ENCODE measurements around the gene NXPH2.

Gene NXPH2

GRCh38 chr2:138818556-138818955 lies 38.4 kb upstream of the NXPH2 start:
- no peaks in the 10 kb centered on the region for H3K9me3 Mint-ChIP-seq
- peaks cover 2% of the 10 kb centered on the region for H3K27me3 Mint-ChIP-seq (ENCODE audit: low read depth, poor library complexity)
- H3K27ac Mint-ChIP-seq: no peak overlapping the region
- H3K4me3 Mint-ChIP-seq: no peak overlapping the region
- DNase-seq: no peak
- peaks cover 3% of the 10 kb centered on the region for H3K4me1 Mint-ChIP-seq
- no peaks in the 10 kb centered on the region for H3K36me3 Mint-ChIP-seq (ENCODE audit: low read depth)
- TF ChIP-seq, protein P1, sequence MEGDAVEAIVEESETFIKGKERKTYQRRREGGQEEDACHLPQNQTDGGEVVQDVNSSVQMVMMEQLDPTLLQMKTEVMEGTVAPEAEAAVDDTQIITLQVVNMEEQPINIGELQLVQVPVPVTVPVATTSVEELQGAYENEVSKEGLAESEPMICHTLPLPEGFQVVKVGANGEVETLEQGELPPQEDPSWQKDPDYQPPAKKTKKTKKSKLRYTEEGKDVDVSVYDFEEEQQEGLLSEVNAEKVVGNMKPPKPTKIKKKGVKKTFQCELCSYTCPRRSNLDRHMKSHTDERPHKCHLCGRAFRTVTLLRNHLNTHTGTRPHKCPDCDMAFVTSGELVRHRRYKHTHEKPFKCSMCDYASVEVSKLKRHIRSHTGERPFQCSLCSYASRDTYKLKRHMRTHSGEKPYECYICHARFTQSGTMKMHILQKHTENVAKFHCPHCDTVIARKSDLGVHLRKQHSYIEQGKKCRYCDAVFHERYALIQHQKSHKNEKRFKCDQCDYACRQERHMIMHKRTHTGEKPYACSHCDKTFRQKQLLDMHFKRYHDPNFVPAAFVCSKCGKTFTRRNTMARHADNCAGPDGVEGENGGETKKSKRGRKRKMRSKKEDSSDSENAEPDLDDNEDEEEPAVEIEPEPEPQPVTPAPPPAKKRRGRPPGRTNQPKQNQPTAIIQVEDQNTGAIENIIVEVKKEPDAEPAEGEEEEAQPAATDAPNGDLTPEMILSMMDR (IDR thresholded peaks at IDR 0.05): no peak

GRCh38 chr2:138814123-138814898 lies 34.1 kb upstream of the NXPH2 start:
- no peak overlapping the region for H3K4me3 Mint-ChIP-seq
- TF ChIP-seq, protein P1 (IDR thresholded peaks at IDR 0.05): peak; percentile 14
- H3K36me3 Mint-ChIP-seq (ENCODE audit: low read depth): no peaks in the 10 kb centered on the region
- no peaks in the 10 kb centered on the region for H3K27me3 Mint-ChIP-seq (ENCODE audit: low read depth, poor library complexity)
- H3K4me1 Mint-ChIP-seq: no peaks in the 10 kb centered on the region
- no peak overlapping the region for H3K27ac Mint-ChIP-seq
- no peak for DNase-seq
- no peaks in the 10 kb centered on the region for H3K9me3 Mint-ChIP-seq

GRCh38 chr2:138811431-138811830 lies 31.2 kb upstream of the NXPH2 start:
- H3K27ac Mint-ChIP-seq: no peak overlapping the region
- no peaks in the 10 kb centered on the region for H3K27me3 Mint-ChIP-seq (ENCODE audit: low read depth, poor library complexity)
- no peak for DNase-seq
- no peaks in the 10 kb centered on the region for H3K4me1 Mint-ChIP-seq
- H3K4me3 Mint-ChIP-seq: no peak overlapping the region
- H3K9me3 Mint-ChIP-seq: no peaks in the 10 kb centered on the region
- TF ChIP-seq, protein P1 (IDR thresholded peaks at IDR 0.05): no peak
- H3K36me3 Mint-ChIP-seq (ENCODE audit: low read depth): no peaks in the 10 kb centered on the region

DNA sequence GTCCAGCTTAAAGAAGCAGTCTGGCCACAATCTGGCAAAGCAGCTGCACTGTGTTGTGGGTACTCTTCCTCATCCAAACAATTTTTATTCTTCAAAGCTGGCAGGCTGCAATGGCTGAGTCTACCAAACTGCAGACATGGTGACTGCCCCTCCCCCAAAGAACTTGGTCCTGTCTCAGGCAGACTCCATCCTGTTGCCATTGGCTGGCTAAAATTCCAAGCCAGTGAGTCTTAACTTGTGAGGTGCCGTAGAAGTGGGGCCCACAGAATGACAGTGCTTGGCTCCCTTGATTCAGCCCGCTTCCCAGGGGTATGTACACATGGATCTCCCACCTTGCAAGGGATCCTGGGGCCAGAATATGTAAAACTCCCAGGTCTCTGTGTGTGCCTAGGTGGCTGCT lies 14.5 kb upstream of the NXPH2 start:
- H3K27me3 Mint-ChIP-seq (ENCODE audit: low read depth, poor library complexity): peaks cover 4% of the 10 kb centered on the region
- no peaks in the 10 kb centered on the region for H3K4me1 Mint-ChIP-seq
- no peak overlapping the region for H3K4me3 Mint-ChIP-seq
- H3K27ac Mint-ChIP-seq: no peak overlapping the region
- TF ChIP-seq, protein P1 (IDR thresholded peaks at IDR 0.05): no peak
- H3K36me3 Mint-ChIP-seq (ENCODE audit: low read depth): no peaks in the 10 kb centered on the region
- peaks cover 39% of the 10 kb centered on the region for H3K9me3 Mint-ChIP-seq
- no peak for DNase-seq

DNA sequence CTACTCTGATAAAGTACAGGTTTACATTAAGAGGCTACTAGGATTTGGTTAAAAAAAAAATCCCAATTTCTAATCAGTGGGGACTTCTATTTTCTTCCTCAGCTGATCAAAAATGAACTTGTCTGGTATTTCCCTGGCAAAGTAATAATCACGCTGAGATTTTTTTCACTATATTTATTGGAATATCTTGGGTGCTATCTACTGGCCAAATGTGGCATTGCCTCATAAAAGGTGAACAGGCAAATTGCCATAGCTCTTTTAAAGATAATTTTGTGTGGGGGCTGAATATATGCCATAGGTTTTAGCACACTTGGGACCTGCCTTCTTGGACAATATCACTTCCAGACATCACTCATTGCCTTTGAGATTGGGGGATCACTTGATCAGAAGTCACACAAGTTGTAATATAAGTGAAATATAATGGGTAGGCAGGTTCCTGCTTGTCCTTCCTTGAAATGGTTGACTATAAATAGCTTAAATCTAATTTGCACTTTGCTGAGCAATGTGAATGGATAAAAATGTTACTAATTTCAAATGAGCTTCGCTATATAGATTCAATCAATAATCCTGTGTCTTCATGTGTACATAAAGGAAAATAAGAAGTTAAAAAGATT lies 7.0 kb upstream of the NXPH2 start:
- Mint-ChIP-seq H3K36me3 (ENCODE audit: low read depth) (no peaks in the 10 kb centered on the region), H3K9me3 (peaks cover 8% of the 10 kb centered on the region), H3K4me1 (no peaks in the 10 kb centered on the region), H3K4me3 (no peak overlapping the region), H3K27me3 (ENCODE audit: low read depth, poor library complexity) (peaks cover 26% of the 10 kb centered on the region), H3K27ac (no peak overlapping the region)
- TF ChIP-seq, protein P1 (IDR thresholded peaks at IDR 0.05): peak; percentile 67
- peak; percentile 11 for DNase-seq

DNA sequence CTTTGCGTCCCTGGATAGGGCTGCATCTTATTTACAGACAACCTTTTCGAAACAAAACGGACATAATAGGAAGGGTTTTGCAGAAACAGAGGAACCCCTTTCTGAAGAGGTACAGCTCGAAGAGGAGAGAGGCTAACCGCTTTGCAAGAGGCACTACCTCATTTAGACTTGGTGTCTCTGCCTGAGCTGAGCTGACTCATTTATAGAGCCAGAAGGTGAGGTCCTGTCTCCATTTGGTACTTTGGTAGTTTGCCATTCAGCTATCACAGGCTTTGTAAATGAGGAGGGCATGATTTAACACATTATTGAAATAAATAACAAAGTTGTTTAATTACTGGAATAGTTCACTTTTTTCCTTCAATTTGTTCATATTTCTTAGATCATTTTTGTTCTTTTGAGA lies 2.2 kb upstream of the NXPH2 start:
- peaks cover 68% of the 10 kb centered on the region for H3K27me3 Mint-ChIP-seq (ENCODE audit: low read depth, poor library complexity)
- H3K27ac Mint-ChIP-seq: no peak overlapping the region
- TF ChIP-seq, protein P1 (IDR thresholded peaks at IDR 0.05): no peak
- no peaks in the 10 kb centered on the region for H3K9me3 Mint-ChIP-seq
- peaks cover 22% of the 10 kb centered on the region for H3K4me1 Mint-ChIP-seq
- H3K4me3 Mint-ChIP-seq: no peak overlapping the region
- H3K36me3 Mint-ChIP-seq (ENCODE audit: low read depth): no peaks in the 10 kb centered on the region
- no peak for DNase-seq

Data from nephron progenitor cell (in vitro differentiated cells).